PC-3 (cell line): ENCODE measurements around the gene RPLP1.

ENCODE experiments used
- CTCF ChIP-seq: fragments of 300-600 bp; sonication (generic); conservative IDR thresholded peaks from 2 replicates; pipeline ENCODE4 v1.5.1; 2017; ENCODE audit warnings: antibody characterized with exemption, low read depth, mild to moderate bottlenecking, low read length
- EZH2 ChIP-seq: fragments of 300-600 bp; sonication (generic); IDR thresholded peaks from one replicate; pipeline ENCODE4 v1.6.1; 2017; ENCODE audit warnings: antibody characterized with exemption, mild to moderate bottlenecking, low read length; ENCODE audit not compliant: unreplicated experiment
- EZH2phosphoT487 ChIP-seq: fragments of 300-600 bp; sonication (generic); IDR thresholded peaks from 2 replicates; pipeline ENCODE4 v1.6.1; 2018; ENCODE audit warnings: mild to moderate bottlenecking, antibody characterized with exemption, low read length, borderline replicate concordance

- TF ChIP-seq EZH2, result no peak
- TF ChIP-seq CTCF, result no peak
- TF ChIP-seq EZH2phosphoT487, result no peak
Measured at GRCh38 chr15:69457304-69458280, 5.0 kb downstream of the RPLP1 start.
